B cell (primary cell): Measurements from ENCODE around the gene LGI4. TPM values are rescaled to one million over a fixed set of nuclear protein-coding genes. Genes with fewer than 3 reads are reported as not detected.
A peak's percentile ranks its signal among the peaks of the same experiment; 100 is the strongest.

Experiments used
- ATAC-seq: fragments of 200-7000 bp; cut with Tn5 transposase; one replicate; pipeline ENCODE4 v1.10.0; 2021; ENCODE audit warnings: low read depth, mild to moderate bottlenecking, moderate number of reproducible peaks, moderate library complexity
- CTCF ChIA-PET: fragments of 350-600 bp; sonication (Branson Sonifier 250); formaldehyde crosslinking; loops from one replicate; lab custom pipeline; 2021; ENCODE audit warnings: antibody characterized with exemption, inconsistent platforms; lab: Charles Lee
- POLR2A ChIA-PET: fragments of 350-600 bp; sonication (Branson Sonifier 250); formaldehyde crosslinking; loops from one replicate; lab custom pipeline; 2021; ENCODE audit warnings: antibody characterized with exemption; lab: Charles Lee
- DNase-seq: peaks from one replicate; pipeline ENCODE4 v3.0.0; 2013
- H2AFZ ChIP-seq: 2 replicates; pipeline ENCODE4 v1.6.1; 2012; ENCODE audit warnings: mild to moderate bottlenecking, low read depth, low read length; ENCODE audit not compliant: insufficient read depth, poor library complexity, severe bottlenecking
- H3K27ac ChIP-seq, 2 donors: 1 replicate in 1 of 2; 2 replicates in 1 of 2; pipeline ENCODE4 v1.5.1; 2012 to 2013; ENCODE audit warnings: low read length in 2 of 2, mild to moderate bottlenecking in 2 of 2, moderate library complexity in 1 of 2
- H3K27me3 ChIP-seq, 4 experiments: fragments of 200-600 bp in 1 of 4; sonication (generic) in 1 of 4; replicated peaks in 1 of 4; 1 replicate in 2 of 4; 2 replicates in 2 of 4; pipeline versions ENCODE4 v1.6.1 to v1.7.0; 2013 to 2016; ENCODE audit warnings: low read length in 3 of 4, mild to moderate bottlenecking in 2 of 4, mixed read lengths in 1 of 4, moderate library complexity in 1 of 4; ENCODE audit not compliant: insufficient read depth in 4 of 4, control insufficient read depth in 3 of 4; ENCODE audit errors: control extremely low read depth in 1 of 4
- H3K36me3 ChIP-seq, 2 experiments: replicated peaks in 1 of 2; 1 replicate in 1 of 2; 2 replicates in 1 of 2; pipeline versions ENCODE4 v1.6.1 to v1.7.1; 2013; ENCODE audit warnings: low read length in 1 of 2; ENCODE audit not compliant: insufficient read depth in 2 of 2, control insufficient read depth in 1 of 2; ENCODE audit errors: control extremely low read depth in 1 of 2, extremely low read depth in 1 of 2
- H3K4me1 ChIP-seq, 2 donors: fragments of 200-600 bp in 1 of 2; sonication (generic) in 1 of 2; 1 replicate in 1 of 2; 2 replicates in 1 of 2; pipeline versions ENCODE4 v1.5.1 to v1.6.1; 2013 to 2017; ENCODE audit warnings: low read length in 2 of 2; ENCODE audit not compliant: control insufficient read depth in 2 of 2, insufficient read depth in 2 of 2
- H3K4me2 ChIP-seq: replicated peaks from 2 replicates; pipeline ENCODE3; 2012; ENCODE audit warnings: mild to moderate bottlenecking, low read depth, low read length; ENCODE audit not compliant: poor library complexity, severe bottlenecking
- H3K4me3 ChIP-seq, 5 experiments: fragments of 200-600 bp in 1 of 5; sonication (generic) in 1 of 5; 1 replicate in 3 of 5; 2 replicates in 2 of 5; pipeline versions ENCODE4 v1.5.1 to v1.7.0; 2011 to 2016; ENCODE audit warnings: low read length in 4 of 5, mild to moderate bottlenecking in 4 of 5, low read depth in 2 of 5, control low read depth in 1 of 5, moderate library complexity in 1 of 5; ENCODE audit not compliant: insufficient read depth in 1 of 5; ENCODE audit errors: control extremely low read depth in 1 of 5, extremely low read depth in 1 of 5
- H3K79me2 ChIP-seq: fragments of 200-600 bp; sonication (generic); one replicate; pipeline ENCODE4 v1.6.0; 2016; ENCODE audit warnings: low read length; ENCODE audit not compliant: control insufficient read depth, insufficient read depth
- H3K9ac ChIP-seq: fragments of 200-600 bp; sonication (generic); 2 replicates; pipeline ENCODE4 v1.6.1; 2017; ENCODE audit warnings: mild to moderate bottlenecking, low read length, moderate library complexity
- H3K9me3 ChIP-seq, 3 donors: one replicate each; pipeline versions ENCODE4 v1.6.1 to v1.7.1; 2013; ENCODE audit warnings: low read length in 2 of 3; ENCODE audit not compliant: control insufficient read depth in 2 of 3, insufficient read depth in 1 of 3; ENCODE audit errors: control extremely low read depth in 1 of 3
- H4K20me1 ChIP-seq: 2 replicates; pipeline ENCODE4 v1.6.0; 2012; ENCODE audit warnings: mild to moderate bottlenecking, low read length; ENCODE audit not compliant: insufficient read depth, control insufficient read depth, poor library complexity, severe bottlenecking
- H3K27ac Mint-ChIP-seq: one replicate; pipeline ENCODE4 v1.8.0; 2021; ENCODE audit warnings: mixed read lengths
- H3K27me3 Mint-ChIP-seq: one replicate; pipeline ENCODE4 v1.8.0; 2021; ENCODE audit warnings: mixed read lengths
- H3K4me1 Mint-ChIP-seq: one replicate; pipeline ENCODE4 v1.8.0; 2021; ENCODE audit warnings: mixed read lengths
- H3K4me3 Mint-ChIP-seq: one replicate; pipeline ENCODE4 v1.8.0; 2021; ENCODE audit warnings: mixed read lengths
- H3K9me3 Mint-ChIP-seq: one replicate; pipeline ENCODE4 v1.8.0; 2022; ENCODE audit warnings: mixed read lengths; ENCODE audit not compliant: insufficient read depth
- CTCF ChIP-seq: fragments of 200-600 bp; IDR thresholded peaks from one replicate; pipeline ENCODE4 v1.8.0; 2022; ENCODE audit warnings: antibody characterized with exemption, mild to moderate bottlenecking
- EZH2 ChIP-seq: IDR thresholded peaks from 2 replicates; pipeline ENCODE4 v1.6.1; 2012; ENCODE audit warnings: borderline replicate concordance, low read depth, mild to moderate bottlenecking, moderate library complexity, low read length; ENCODE audit not compliant: insufficient read depth, poor library complexity, severe bottlenecking
- WGBS: methylation state at CpG from one replicate; pipeline ENCODE4 v1.1.5; 2013; ENCODE audit warnings: missing lambda C conversion rate; ENCODE audit not compliant: insufficient coverage; 5-methylcytosine and 5-hydroxymethylcytosine counted together
- intact Hi-C: fragments of 100-400 bp; cut with micrococcal nuclease; formaldehyde crosslinking; loops from one replicate; pipeline ENCODE4 v1.10.0; 2022
- polyA plus RNA-seq: library from polyadenylated mRNA; depleted of rRNA; stranded (reverse); fragments of >200 nt; gene quantifications from 2 replicates; pipeline ENCODE4 v1.2.3, GENCODE V29; 2012
- total RNA-seq, 2 donors: library from RNA; stranded (reverse); fragments of 120-200 nt in 1 of 2; gene quantifications; 1 replicate in 1 of 2; 2 replicates in 1 of 2; pipeline versions ENCODE4 v1.2.3 to v1.2.4, GENCODE V29; 2013 to 2022

The LGI4 gene
- total and polyA plus RNA-seq, 2 donors (not counting 1 experiment from before 2014, with no cell fraction given) = 0.40 to 0.59 TPM

GRCh38 chr19:35115177-35115951 lies 19.5 kb downstream of the LGI4 start, which contains the start of gene FXYD3:
Gene FXYD3 (plus strand): TSS chr19:35115823. CDS start chr19:35119377, 3,554 bp downstream.
- Mint-ChIP-seq H3K4me1 (peaks cover 8% of the 10 kb centered on the region), H3K4me3 (peak within 1 kb of the TSS; percentile 44), H3K27me3 (peaks cover 7% of the 10 kb centered on the region), H3K27ac (peak within 1 kb of the TSS; percentile 46), H3K9me3 (no peaks in the 10 kb centered on the region)
- Histone ChIP-seq H3K9ac (no peak within 1 kb of the TSS), H3K79me2 (no peaks in the 10 kb centered on the region), H3K4me3 (peak within 1 kb of the TSS in 1 of 5 experiments; percentile 24), H3K36me3 (no peaks in the 10 kb centered on the region), H3K4me1 (peaks cover 7 to 9% of the 10 kb centered on the region in 2 donors), H4K20me1 (no peaks in the 10 kb centered on the region), H3K4me2 (peak within 1 kb of the TSS; percentile 66), H2AFZ (peak within 1 kb of the TSS; percentile 27), H3K27ac (no peak within 1 kb of the TSS), H3K9me3 (peaks cover 0 to 4% (median 0%) of the 10 kb centered on the region in 3 donors), H3K27me3 (peaks cover 0 to 22% (median 2%) of the 10 kb centered on the region in 4 experiments)
- POLR2A ChIA-PET = no interaction called here
- TF ChIP-seq EZH2 (no peak), CTCF (no peak)
- CTCF ChIA-PET = interaction anchor here (0.8 to 4.5 kb wide), 12 partner anchors 9 to 380 kb away, joined by 3 to 31 read pairs (median 4); partner anchors contain the start of gene LGI4
- DNase-seq (no peak), ATAC-seq (no peak)
- intact Hi-C loops = loop anchor here (2.0 kb wide), 1 partner anchor 25 kb away; no protein-coding TSS in a partner anchor
- WGBS = 96% methylated on average over 10 of the region's 14 CpGs
